NCI-H446 treated with DMSO at 0.1 percent for 48 hours (cell line): ENCODE data around the gene DCHS2.

ENCODE experiments used
- DNase-seq: peaks from one replicate; lab custom pipeline; 2025; lab: John Stamatoyannopoulos, UW

The DCHS2 gene

DNA sequence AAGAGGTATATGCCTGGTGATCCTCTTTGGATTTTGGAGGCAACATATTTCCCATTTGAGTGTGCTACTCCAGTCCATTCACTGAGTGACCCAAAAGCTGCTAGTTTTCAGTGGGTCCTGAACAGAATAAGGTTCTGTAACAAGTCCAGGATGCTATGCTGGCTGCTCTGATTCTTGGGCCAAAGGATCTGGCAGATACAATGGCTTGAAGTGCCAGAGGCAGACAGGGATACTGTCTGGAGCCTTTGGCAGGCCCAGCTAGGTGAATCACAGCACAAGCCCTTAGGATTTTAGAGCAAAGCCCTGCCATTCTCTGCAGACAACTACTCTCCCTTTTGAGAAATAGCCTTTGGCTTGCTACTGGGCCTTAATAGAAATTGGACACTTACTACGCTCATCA, 40.6 kb downstream of the DCHS2 start:
- DNase-seq = no peak

DNA sequence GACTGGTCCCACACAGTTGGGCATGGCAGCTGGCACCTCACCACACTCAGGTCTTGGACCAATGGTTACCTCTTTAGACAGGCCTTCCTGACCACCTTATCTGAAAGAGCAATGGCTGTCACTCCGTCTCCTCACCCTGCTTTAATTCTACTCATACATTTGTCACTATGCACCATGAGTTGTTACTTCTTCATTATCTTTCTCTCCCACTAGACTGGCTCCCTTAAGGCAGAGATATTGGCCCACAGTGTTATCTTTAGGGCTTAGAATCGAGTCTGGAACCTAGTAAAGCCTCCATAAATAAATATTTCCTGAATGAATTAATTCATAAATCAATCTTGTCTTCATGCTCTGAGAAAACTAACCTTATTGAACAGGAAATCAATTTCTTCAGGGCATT, 46.6 kb downstream of the DCHS2 start:
- DNase-seq = no peak

DNA sequence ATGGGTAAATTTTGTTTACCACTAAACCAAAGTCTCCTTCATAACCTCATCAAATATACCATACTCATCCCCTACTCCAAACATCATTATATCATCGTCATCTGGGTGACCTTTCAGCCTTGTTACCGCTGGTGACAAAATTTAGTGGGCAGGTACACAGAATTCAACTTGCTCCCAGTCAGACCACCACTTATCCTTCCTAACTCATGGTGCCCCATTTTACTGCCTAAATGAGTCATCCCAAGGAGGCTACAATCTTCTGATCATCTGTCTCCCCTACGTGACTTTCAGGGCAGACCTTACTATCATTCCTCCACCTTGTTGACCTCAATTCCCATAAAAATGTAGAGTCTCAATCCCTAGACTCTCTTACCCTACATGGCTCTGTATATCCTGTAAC, 49.6 kb downstream of the DCHS2 start:
- DNase-seq = no peak

DNA sequence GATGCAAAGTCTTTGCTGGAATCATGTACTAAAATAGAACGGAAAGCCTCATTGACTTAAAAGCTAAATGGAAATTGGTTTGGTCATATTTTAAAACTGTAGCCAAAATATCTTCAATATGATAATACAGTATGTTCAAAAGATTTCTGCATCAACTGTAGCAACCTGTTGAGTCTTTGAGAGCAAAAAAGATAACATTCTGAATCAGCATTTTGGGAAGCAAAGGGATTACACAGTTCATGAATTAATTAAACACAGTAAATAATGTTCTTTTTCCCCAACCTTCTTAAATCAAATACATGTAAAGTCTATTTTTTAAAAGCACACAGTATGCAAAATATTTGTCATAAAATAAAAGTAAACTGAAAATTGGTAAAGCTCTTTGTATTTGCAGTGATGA, 50.5 kb downstream of the DCHS2 start:
- no peak for DNase-seq

DNA sequence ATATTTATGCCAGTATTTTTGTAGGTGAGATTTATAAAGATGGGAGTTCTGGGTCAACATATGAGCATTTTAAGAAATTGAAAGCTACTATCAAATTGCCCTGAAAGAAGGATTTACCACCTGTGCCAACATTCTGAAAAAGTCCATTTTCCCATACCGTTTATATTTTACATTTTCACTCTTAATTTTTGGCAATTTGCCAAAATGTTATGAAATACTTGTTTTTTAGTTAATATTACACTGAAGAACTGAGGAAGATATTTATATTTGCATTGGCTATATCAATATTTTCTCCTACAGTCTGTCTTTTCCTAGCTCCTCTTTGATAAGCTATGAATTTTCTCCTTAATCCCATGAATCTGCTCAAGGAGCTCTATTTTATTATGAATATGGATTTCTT, 52.4 kb downstream of the DCHS2 start:
- DNase-seq = no peak

DNA sequence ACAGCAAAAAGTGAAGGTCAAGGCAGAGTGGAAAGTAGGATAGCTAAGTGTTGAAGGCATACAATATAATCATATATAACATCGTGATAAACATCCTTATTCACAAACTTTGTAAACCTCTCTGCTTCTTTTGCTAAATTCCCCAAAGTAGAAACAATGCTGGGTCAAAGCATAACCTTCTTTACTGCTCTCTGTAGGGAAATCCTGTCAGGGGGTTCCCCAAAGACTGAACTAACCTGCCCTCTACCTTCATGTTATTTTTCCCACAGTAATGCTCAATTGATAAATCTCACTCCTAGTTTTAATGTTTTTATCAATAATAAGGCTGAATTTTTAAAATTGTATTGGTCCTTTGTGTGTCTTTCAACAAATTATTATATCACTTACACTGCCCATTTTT, 55.7 kb downstream of the DCHS2 start:
- DNase-seq = no peak

DNA sequence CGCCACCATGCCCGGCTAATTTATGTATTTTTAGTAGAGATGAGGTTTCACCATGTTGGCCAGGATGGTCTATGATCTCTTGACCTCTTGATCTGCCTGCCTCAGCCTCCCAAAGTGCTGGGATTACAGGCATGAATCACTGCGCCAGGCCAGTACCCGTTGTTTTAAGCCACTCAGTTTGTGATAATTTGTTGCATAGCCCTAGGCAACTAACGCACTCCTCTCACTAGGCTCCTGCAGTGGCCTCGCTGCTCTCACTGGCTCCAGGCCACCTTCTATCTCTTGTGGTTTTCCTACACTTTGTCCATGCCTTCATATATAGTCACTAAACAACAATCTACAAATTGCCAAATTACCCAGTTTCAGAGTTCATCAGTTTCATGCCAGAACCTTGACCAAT, 58.1 kb downstream of the DCHS2 start:
- no peak for DNase-seq

DNA sequence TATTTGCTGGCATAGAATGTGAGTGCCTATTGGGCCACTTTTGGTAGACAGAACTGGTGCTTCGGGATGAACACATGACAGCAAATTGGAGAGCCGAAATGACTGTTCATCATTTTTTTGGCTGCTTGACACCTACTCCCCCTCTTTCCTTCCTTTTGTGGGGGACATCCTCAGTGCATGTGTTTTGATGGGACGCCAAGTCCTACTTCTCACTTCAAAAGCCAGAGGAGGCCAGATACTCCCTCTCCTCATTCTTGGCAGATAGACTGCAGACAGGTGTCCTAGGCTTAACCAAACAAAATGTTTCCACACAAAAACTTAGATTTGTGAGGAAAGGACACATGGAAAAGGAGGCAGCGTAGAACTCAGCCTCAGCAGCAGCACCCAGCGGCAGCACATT, 62.4 kb downstream of the DCHS2 start:
- DNase-seq = no peak

DNA sequence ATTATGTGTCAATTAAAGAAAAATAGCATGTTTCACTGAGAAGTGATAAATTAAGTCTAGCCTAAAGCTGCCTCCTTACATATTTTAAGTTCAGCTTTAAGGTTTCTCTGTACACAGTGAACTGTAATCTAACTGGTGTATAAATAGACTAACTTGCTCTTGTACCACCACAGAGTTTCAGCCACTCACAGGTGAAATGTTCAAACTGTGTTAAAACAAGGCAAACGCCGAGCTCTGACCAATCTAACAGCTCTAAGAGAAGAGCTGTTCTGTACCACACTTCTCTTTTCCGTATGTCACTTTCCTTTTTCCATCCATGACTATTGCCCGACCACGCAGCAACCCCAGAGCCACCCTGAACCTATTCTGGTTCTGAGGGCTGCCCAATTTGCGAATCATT, 64.5 kb downstream of the DCHS2 start:
- no peak for DNase-seq

DNA sequence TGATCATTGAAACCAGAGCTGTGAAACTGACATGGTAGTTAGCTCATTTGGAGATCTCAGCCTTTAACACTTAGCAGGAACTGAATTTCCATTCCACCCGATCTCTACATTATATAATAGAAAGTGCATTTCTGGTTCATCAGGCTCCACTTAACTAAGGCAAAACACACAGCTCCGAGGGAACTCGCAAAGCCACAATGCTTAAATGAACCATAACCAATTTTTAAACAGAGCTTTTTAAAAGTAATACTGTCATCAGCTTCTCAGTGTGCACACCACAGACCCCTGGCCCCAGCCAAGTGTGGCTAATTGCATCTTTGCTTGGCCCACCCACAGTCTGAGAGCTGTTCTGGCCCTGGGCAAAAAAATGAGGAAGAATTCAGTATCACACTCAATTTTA, 66.1 kb downstream of the DCHS2 start:
- DNase-seq = no peak

DNA sequence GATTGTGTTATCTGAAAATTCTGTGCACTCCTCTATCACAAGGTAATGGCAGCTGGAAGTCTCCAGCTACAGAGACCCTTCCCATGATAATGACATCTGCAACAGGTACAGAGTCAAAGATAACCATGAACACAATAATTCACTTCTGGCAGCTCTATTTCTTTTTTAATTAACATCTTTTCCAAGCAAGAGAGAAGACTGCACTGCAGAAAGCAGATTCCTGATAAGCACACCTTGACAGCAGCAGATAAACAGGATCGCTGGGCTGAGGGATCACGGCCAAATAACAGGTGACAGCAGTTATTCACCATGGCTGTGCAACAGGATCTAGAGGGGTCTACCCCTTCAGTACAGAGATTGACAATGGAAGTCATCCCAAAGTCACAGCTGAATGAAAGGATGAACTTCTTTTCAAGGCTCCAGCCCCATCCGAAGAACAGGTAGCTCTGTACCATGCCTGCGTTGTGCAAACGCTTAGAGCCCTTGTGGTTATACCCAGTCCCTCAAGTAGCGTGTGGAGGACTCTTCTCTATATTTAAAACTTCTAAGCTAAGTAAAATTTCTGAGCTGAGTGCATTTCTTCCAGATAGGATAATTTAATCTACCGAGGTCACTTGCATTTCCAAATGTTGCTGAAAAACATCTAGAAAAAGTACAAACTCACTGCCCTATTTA, 66.7 kb downstream of the DCHS2 start:
- DNase-seq = no peak

DNA sequence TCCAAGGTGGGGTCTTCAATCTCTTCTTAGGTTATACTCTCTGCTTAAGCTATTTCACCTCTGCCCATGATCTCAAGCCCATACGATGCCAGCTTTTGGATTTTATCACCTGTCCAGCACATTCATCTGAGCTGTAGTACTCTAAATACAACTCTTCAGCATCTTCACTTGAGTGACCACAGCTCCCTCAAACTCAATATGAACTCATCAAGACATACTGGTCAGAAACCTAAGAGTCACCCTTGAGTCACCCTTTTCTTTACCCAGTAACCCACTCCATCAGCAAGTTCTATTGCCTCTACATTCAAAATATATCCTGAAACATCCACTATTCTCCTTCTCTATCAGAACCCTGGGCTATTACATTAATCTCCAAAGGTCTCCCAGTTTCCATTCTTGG, 69.4 kb downstream of the DCHS2 start:
- no peak for DNase-seq

DNA sequence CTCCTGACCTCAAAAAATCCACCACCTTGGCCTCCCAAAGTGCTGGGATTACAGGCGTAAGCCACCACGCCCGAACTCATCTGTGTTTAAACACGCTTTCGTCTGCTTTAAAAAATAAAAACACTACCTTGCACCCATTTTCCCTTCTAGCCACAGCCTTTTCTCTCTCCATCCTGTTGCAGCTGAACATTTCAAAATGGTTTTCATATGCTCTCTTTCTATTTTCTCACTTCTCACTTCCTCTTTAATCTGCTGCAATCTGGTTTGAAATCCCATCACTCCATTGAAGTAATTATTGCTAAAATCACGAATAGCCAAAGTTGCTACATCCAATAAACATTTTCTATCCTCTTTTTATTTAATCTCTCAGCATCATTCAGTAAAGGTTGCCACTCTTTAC, 70.0 kb downstream of the DCHS2 start:
- DNase-seq = no peak

DNA sequence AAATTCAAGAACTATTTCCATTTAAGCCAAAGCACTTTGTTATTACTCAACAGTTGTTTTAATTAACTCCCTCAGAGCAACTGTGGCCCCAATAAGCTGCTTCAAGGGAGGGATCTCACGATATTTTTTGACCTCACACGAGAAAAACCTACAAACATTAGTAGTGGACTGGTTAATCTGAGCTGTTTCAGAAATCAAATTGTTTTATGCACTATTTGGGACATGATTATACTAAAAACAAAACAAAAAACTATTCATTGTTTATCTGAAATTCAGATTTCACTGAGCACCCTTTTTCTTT, 74.3 kb downstream of the DCHS2 start:
- no peak for DNase-seq

DNA sequence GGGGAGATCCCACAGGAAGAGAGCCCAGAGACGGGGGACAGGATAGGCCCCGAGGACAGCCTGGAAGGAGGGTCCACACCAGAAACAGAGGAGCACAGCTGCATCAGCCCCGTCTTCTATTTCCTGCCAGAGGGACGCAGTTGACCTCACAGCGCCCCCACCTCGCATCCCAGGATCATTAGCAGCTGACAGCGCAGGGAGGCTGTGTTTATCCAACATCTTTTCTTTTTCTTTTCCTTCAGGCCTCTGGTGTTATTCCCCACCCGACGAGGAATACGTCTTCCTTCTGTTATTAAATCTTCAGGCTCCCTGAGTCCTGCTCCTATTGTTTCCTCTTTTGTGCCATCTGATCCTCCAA, 75.4 kb downstream of the DCHS2 start:
- DNase-seq = no peak

DNA sequence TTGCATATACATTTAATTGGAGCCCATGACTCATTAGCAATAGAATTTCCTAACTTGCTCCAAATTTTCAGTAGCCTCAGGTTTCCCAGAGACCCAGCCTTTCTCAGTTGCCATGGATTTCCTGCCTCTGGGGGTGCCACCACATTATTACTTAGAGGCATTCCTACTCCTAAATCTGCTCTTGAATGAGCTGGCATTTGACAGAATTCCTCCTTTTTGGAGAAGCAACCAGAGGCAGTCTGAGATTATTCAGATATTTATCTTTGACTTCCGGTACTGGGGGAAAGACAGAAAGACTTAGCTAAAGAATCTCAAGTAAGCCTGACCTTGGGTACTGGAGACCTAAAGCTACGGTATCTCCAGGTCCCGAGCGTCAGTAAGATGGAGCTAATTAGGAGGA, 76.3 kb downstream of the DCHS2 start:
- no peak for DNase-seq

DNA sequence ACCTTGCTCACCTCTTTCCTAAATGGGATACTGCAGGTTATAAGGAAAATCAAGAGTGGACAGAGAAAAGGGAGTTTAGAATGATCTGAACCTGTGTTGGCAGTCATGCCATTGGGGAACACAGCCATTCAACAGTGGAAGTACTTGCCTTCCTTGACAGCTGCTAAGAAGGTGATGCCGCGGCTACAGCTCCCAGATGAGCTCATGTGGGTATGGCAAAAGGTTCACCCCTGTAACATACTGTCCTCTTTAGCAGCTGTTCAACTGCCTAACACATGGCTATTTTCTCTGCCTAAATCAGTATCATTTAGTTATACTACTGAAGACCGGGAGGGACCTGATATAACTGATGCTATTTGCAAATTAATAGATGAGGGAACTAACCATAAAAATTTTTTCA, 76.8 kb downstream of the DCHS2 start:
- no peak for DNase-seq

DNA sequence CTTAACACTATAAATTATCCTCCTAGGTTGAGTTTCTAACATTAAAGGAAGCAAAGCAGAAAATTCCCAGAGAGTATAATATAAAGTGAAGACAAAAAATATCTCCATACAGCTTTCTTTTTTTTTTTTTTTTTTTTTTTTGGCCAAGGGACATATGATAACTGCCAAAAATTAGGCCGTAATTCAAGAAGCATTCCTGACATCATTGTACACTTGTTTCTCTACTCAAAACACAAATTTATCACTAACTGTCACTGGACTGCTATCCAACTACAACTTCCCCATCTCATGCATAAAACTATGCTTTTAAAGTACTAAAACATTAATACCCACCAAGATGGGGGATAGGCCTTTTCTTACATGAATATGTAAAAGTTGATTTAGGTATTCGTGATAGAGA, 77.2 kb downstream of the DCHS2 start:
- DNase-seq = no peak

DNA sequence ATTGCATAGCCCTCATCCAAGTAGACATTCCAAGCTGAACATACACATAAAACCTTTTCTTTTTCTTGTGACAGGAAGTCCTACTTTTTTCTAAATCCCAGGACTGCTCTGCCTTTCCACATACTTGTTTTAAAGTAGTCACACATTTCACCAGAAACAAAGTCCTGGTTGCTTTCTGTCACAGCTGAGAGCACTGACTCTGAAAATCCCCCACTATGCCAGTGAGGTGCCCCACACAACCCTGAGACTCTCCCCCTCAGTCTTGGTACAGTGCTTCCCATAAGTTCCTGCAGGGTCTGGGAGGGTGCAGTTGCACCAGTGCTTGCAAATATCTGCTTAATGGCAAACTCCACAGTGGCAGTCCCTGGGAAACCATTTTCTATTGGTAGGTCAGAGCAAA, 84.2 kb downstream of the DCHS2 start:
- DNase-seq = no peak

DNA sequence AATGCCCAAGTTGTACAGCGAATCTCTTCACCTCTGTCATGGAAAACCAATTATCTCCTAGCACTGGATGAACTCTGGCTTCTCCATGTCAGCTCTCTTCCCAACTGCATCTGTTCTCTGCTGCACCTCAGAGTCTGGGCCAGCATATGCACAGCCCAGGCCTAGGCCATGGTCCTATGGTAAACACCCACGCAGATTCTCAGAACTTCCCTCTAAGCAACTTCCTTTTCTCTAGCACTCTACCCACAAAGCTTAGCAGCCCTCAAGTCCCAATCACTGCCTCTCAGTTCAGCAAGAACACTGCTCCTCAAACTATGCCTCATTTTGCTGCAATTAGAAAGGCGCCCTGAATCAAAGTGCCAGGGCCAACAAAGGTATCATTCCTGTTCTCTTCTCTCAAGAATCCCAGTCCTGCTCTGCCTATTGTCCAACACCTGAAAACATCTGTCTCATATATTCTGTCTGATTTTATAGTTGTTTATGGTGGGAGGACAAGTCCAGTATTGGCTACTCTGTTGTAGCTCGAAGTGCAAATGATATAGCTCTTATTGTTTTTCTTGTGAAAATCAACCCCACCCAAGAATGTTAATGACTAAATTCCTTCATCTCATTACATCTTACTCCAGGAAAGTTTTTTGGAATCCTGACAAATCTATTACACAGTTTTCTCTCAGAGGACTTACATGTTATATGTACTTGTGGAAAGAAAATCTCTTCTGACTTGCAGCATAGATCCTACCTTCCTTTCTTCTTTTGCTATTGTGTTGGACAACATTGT, 85.4 kb downstream of the DCHS2 start:
- DNase-seq = no peak

DNA sequence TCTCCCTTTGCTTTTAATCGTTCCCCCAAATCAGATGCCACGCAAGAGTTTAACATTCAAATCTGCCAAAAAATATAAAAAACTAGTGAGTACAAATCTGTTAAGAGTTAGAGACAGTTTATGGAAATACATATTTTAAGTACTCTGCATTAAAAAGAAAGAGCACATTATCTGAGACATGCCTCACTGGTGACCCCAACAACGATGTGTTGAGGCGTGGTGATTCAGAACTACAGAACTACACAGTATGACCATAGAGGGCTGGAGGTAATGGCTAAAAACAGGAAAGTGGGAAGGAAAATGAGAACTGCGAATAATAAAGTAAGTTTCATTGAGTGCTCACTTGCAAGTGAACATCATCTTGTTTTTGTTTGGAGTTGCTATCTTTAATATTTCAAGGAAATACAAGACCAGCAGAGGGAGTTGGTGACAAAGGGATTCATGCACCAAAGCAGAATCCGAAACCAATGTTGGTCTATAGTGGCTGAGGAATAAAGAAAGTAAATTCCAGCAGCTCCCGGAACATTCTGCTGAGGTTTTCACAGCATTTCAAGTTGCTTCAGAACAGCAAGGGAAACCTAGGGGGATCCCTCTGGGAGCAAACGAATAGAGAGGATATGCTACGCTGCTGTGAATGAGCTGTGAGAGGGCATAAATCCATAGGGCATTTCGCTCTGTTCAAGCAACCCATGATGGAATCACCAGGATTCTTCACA, 92.2 kb downstream of the DCHS2 start:
- DNase-seq = no peak

DNA sequence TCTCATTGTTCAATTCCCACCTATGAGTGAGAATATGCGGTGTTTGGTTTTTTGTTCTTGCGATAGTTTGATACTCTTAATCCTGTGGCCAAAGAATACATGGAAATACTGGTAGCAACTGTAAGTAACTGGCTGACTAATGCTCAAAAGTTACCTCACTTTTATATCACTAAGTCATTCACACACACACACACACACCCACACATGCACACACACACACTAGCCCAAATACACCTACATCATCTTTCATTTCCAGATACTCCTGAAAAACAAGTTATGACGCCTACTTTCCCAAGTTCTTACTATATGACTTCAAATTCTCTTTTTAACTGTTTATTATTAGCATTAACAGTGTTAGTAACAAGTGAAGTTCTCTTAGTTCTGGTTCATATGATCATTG, 101.3 kb downstream of the DCHS2 start:
- DNase-seq = no peak

DNA sequence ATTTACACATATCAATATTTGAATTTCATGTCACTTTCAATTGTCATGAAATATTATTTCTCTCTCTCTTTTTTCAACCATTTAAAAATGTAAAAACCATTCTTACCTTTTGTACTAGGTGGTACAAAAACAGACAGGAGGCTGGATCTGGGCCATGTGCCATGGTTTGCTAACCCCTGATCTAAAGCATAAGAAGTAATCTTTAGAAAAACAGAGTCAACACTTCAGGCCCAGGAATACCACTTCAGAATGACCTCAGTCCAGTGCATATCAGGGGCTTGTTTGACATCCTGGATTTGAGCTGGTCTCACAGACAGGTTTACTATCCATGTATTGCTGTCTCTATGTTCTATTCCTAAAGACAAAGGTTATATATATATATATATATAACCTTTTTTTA, 102.5 kb downstream of the DCHS2 start:
- DNase-seq = no peak

DNA sequence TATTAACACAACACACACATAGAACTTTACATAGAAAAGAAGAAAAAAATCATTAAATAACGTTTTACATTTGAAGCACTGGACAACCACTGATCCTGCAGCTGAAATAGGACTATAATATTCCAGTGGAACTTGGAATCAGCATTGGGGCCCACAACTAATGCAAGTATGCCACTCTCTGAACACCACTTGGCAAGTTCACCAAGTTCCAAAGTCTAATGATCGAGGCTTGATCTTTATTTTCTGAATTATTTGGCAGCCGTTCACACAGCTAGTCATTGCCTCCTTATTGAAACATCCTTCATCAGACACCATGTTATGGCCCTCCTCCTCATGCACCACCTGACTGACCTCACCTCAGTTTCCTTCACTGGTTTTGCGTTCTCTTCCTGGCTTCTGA, 107.6 kb downstream of the DCHS2 start:
- no peak for DNase-seq
